GM12801 (cell line): ENCODE measurements around the gene GORASP2.

ENCODE experiments used
- TF ChIP-seq, protein P1 (sequence below): IDR thresholded peaks from one replicate; pipeline ENCODE4 v1.5.1; 2011; ENCODE audit warnings: control low read depth; ENCODE audit not compliant: insufficient read length; ENCODE audit errors: extremely low read depth

GORASP2 gene

DNA sequence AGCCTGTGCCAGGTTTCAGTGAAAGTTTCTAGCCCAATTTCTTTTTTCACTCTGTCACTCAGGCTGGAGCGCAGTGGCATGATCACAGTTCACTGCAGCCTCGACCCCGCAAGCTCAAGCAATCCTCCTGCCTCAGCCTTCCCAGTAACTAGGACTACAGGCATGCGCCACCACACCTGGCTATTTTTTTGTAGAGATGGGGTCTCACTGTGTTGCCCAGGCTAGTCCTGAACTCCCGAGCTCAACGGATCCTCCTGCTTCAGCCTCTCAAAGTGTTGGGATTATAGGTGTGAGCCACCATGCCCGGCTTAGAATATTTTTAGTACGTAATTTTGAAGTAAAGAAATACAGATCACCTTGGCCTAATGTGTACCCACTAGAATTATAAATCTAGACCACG, 87.1 kb downstream of the GORASP2 start:
- TF ChIP-seq, protein P1, sequence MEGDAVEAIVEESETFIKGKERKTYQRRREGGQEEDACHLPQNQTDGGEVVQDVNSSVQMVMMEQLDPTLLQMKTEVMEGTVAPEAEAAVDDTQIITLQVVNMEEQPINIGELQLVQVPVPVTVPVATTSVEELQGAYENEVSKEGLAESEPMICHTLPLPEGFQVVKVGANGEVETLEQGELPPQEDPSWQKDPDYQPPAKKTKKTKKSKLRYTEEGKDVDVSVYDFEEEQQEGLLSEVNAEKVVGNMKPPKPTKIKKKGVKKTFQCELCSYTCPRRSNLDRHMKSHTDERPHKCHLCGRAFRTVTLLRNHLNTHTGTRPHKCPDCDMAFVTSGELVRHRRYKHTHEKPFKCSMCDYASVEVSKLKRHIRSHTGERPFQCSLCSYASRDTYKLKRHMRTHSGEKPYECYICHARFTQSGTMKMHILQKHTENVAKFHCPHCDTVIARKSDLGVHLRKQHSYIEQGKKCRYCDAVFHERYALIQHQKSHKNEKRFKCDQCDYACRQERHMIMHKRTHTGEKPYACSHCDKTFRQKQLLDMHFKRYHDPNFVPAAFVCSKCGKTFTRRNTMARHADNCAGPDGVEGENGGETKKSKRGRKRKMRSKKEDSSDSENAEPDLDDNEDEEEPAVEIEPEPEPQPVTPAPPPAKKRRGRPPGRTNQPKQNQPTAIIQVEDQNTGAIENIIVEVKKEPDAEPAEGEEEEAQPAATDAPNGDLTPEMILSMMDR = no peak
